K562 (cell line): ENCODE data around the gene ZFR2. TPM values are rescaled to one million over a fixed set of nuclear protein-coding genes. Genes with fewer than 3 reads are reported as not detected.

Experiments
- ATAC-seq: fragments of 200-7000 bp; cut with Tn5 transposase; 3 replicates; pipeline ENCODE4 v1.9.1; 2020; ENCODE audit warnings: moderate library complexity
- BruUV-seq: library from RNA; stranded (reverse); fragments of 400-500 nt; replicated peaks from 2 replicates; lab custom pipeline; 2021; lab: Mats Ljungman, UMichigan
- CTCF ChIA-PET: fragments of 300-600 bp; formaldehyde crosslinking; extraction: SDS; loops from one replicate; lab custom pipeline; 2021; ENCODE audit warnings: low intra/inter-chr PET ratio; lab: Yijun Ruan, JAX
- POLR2A ChIA-PET: fragments of 300-600, 350-650 bp; sonication (Branson Sonifier 250); formaldehyde crosslinking; extraction: SDS; loops from one replicate; lab custom pipeline; 2021; ENCODE audit warnings: antibody characterized with exemption, inconsistent platforms; lab: Yijun Ruan, JAX
- DNase-seq, 4 experiments: peaks; one replicate each; pipeline versions ENCODE4 v3.0.0 to v3.0.0-alpha.2; 2011 to 2018; ENCODE audit warnings: low spot score in 3 of 4, mixed read lengths in 3 of 4; ENCODE audit errors: extremely low read depth in 1 of 4
- FAIRE-seq: peaks from 2 replicates; lab custom pipeline; 2011; peaks lifted over from hg19 to GRCh38; lab: Jason Lieb, UNC
- H2AFZ ChIP-seq: 2 replicates; pipeline ENCODE4 v1.6.0; 2011; ENCODE audit warnings: low read depth, low read length, control low read depth, inconsistent platforms
- H3K27ac ChIP-seq: fragments of 200-600 bp; 3 replicates; pipeline ENCODE4 v1.8.0; 2011; ENCODE audit warnings: low read depth, mild to moderate bottlenecking, control low read depth, inconsistent platforms, low read length, moderate library complexity, mixed read lengths; ENCODE audit errors: extremely low read depth
- H3K27me3 ChIP-seq, 2 experiments: fragments of 300-600 bp in 1 of 2; 2 replicates in 1 of 2; 3 replicates in 1 of 2; pipeline versions ENCODE4 v1.6.0 to v1.8.0; 2011; ENCODE audit warnings: inconsistent platforms in 2 of 2, low read length in 2 of 2, mild to moderate bottlenecking in 1 of 2, mixed read lengths in 1 of 2, moderate library complexity in 1 of 2; ENCODE audit not compliant: control insufficient read depth in 2 of 2, insufficient read depth in 2 of 2
- H3K36me3 ChIP-seq: fragments of 300-600 bp; 3 replicates; pipeline ENCODE4 v1.8.0; 2011; ENCODE audit warnings: mild to moderate bottlenecking, low read length, inconsistent platforms; ENCODE audit not compliant: control insufficient read depth, insufficient read depth
- H3K4me1 ChIP-seq, 2 experiments: fragments of 200-600 bp in 1 of 2; replicated peaks in 1 of 2; 2 replicates in 1 of 2; 3 replicates in 1 of 2; pipeline versions ENCODE4 v1.5.1 to v1.8.0; 2011; ENCODE audit warnings: inconsistent platforms in 2 of 2, low read length in 2 of 2, mild to moderate bottlenecking in 1 of 2, mixed read lengths in 1 of 2, moderate library complexity in 1 of 2; ENCODE audit not compliant: control insufficient read depth in 2 of 2, insufficient read depth in 2 of 2
- H3K4me2 ChIP-seq: 2 replicates; pipeline ENCODE4 v1.6.1; 2011; ENCODE audit warnings: low read length, control low read depth, inconsistent platforms, mixed read lengths; ENCODE audit not compliant: insufficient read depth
- H3K4me3 ChIP-seq: fragments of 200-600 bp; sonication (generic), shearing (Covaris generic); 2 replicates; pipeline ENCODE4 v1.5.1; 2016; ENCODE audit warnings: control low read depth, inconsistent platforms
- H3K79me2 ChIP-seq: fragments of 200-600 bp; 3 replicates; pipeline ENCODE4 v1.8.0; 2011; ENCODE audit warnings: low read length, inconsistent platforms; ENCODE audit not compliant: control insufficient read depth, insufficient read depth
- H3K9ac ChIP-seq, 2 experiments: 2 replicates each; pipeline versions ENCODE4 v1.6.0 to v1.6.1; 2011; ENCODE audit warnings: low read depth in 2 of 2, low read length in 2 of 2, control low read depth in 1 of 2, inconsistent platforms in 1 of 2, mild to moderate bottlenecking in 1 of 2, mixed read lengths in 1 of 2; ENCODE audit not compliant: insufficient read depth in 1 of 2
- H3K9me1 ChIP-seq: one replicate; pipeline ENCODE4 v1.6.0; 2011; ENCODE audit warnings: inconsistent platforms, mild to moderate bottlenecking, low read length, moderate library complexity; ENCODE audit not compliant: control insufficient read depth, insufficient read depth
- H3K9me3 ChIP-seq: replicated peaks from 2 replicates; pipeline ENCODE4 v1.5.1; 2011; ENCODE audit warnings: low read depth, low read length, inconsistent platforms; ENCODE audit not compliant: control insufficient read depth, insufficient read depth
- H4K20me1 ChIP-seq: replicated peaks from 2 replicates; pipeline ENCODE4 v1.6.1; 2011; ENCODE audit warnings: low read length, inconsistent platforms, mixed read lengths; ENCODE audit not compliant: control insufficient read depth, insufficient read depth
- BRD4 ChIP-seq: fragments of 200-600 bp; sonication (generic); IDR thresholded peaks from 2 replicates; pipeline ENCODE4 v1.6.1; 2017; ENCODE audit warnings: inconsistent platforms
- CBX1 ChIP-seq: sonication (generic); IDR thresholded peaks from 2 replicates; pipeline ENCODE4 v1.6.1; 2016; ENCODE audit warnings: antibody characterized with exemption, low read depth, mild to moderate bottlenecking
- CHD4 ChIP-seq: fragments of 200-600 bp; sonication (generic); IDR thresholded peaks from 3 replicates; pipeline ENCODE4 v1.6.1; 2012; ENCODE audit warnings: low read depth, mild to moderate bottlenecking, mixed read lengths, low read length, inconsistent platforms; ENCODE audit not compliant: insufficient read depth, insufficient replicate concordance, poor library complexity, severe bottlenecking
- CXXC5 ChIP-seq: fragments of 250-450 bp; sonication (Bioruptor Pico); IDR thresholded peaks from 2 replicates; pipeline ENCODE4 v1.8.0; 2022; ENCODE audit warnings: inconsistent platforms, mild to moderate bottlenecking, moderate library complexity
- HDGF ChIP-seq: fragments of 450-650 bp; IDR thresholded peaks from 2 replicates; pipeline ENCODE4 v1.6.1; 2016
- NCOA2 ChIP-seq, 2 experiments: fragments of 450-650 bp; IDR thresholded peaks; 2 replicates each; pipeline ENCODE4 v1.6.1; 2018; ENCODE audit warnings: mild to moderate bottlenecking in 2 of 2, moderate library complexity in 1 of 2; ENCODE audit not compliant: partially characterized antibody in 2 of 2
- NCOR1 ChIP-seq: fragments of 450-650 bp; IDR thresholded peaks from 2 replicates; pipeline ENCODE4 v1.6.1; 2016; ENCODE audit warnings: mild to moderate bottlenecking, moderate library complexity
- PHF8 ChIP-seq: fragments of 200-600 bp; sonication (generic); IDR thresholded peaks from 2 replicates; pipeline ENCODE4 v1.6.1; 2012; ENCODE audit warnings: mixed run types, mild to moderate bottlenecking, inconsistent platforms, low read length, moderate library complexity, borderline replicate concordance
- RBM39 ChIP-seq: fragments of 200-400 bp; formaldehyde crosslinking; optimal IDR thresholded peaks from 2 replicates; pipeline ENCODE3; 2018; ENCODE audit warnings: low read depth, low read length
- RCOR1 ChIP-seq, 2 experiments: IDR thresholded peaks; 2 replicates each; pipeline ENCODE4 v1.6.1; 2012; ENCODE audit warnings: low read depth in 2 of 2, low read length in 2 of 2, borderline replicate concordance in 1 of 2, improper control_type of control experiment in 1 of 2
- TBP ChIP-seq: optimal IDR thresholded peaks from 2 replicates; pipeline ENCODE3; 2011; ENCODE audit warnings: low read depth, low read length, improper control_type of control experiment
- TFAM ChIP-seq: fragments of 250-450 bp; sonication (Bioruptor Pico); conservative IDR thresholded peaks from 2 replicates; pipeline ENCODE4 v1.5.0; 2021; ENCODE audit warnings: mild to moderate bottlenecking, moderate library complexity
- ZNF121 ChIP-seq: sonication (generic); formaldehyde crosslinking; conservative IDR thresholded peaks from 2 replicates; pipeline ENCODE4 v1.8.0; 2022; ENCODE audit warnings: missing genetic modification reagents
- ZNF766 ChIP-seq: fragments of 200-800 bp; sonication (Bioruptor generic); conservative IDR thresholded peaks from 2 replicates; pipeline ENCODE4 v1.6.1; 2016; ENCODE audit warnings: missing genetic modification characterization, missing compliant biosample characterization
- WGBS: fragments of 100-300 bp; shearing (Covaris generic); methylation state at CpG from one replicate; pipeline ENCODE4 v1.1.6; 2016; ENCODE audit warnings: low coverage, mixed read lengths; ENCODE audit not compliant: insufficient coverage; ENCODE audit errors: missing lambda C conversion rate; 5-methylcytosine and 5-hydroxymethylcytosine counted together
- in situ Hi-C: fragments of 300-500 bp; cut with MboI; formaldehyde crosslinking; loops from 4 replicates; pipeline ENCODE4 v1.15.0; 2018; ENCODE audit warnings: inconsistent platforms, mixed read lengths
- intact Hi-C: fragments of 100-400 bp; cut with micrococcal nuclease; formaldehyde crosslinking; loops from 2 replicates; pipeline ENCODE4 v1.14.2; 2022
- polyA plus RNA-seq, 8 experiments: library from polyadenylated mRNA; depleted of rRNA in 4 of 8; stranded (reverse) in 5 of 8; unstranded in 3 of 8; fragments of >200 nt; fragmentation: Nextera tagmentation in 2 of 8; fragmentation: Illumina TruSeq in 1 of 8; extraction: Ambion mirVana in 2 of 8; extraction: Trizol in 1 of 8; gene quantifications; 2 replicates each; pipeline versions ENCODE4 v1.2.1 to v1.2.3, GENCODE V29; 2011 to 2014; ENCODE audit warnings: inconsistent platforms in 1 of 8, missing spikeins in 1 of 8
- total RNA-seq, 7 experiments: library from RNA; depleted of rRNA in 6 of 7; stranded (reverse); fragments of >200 nt in 6 of 7; fragmentation: Illumina TruSeq in 2 of 7; extraction: Trizol in 2 of 7; gene quantifications; 2 replicates each; pipeline versions ENCODE4 v1.2.1 to v1.2.3, GENCODE V29; 2011 to 2021; ENCODE audit warnings: low replicate concordance in 1 of 7
- TF ChIP-seq, protein P1 (sequence below): fragments of 450-650 bp; IDR thresholded peaks from 2 replicates; pipeline ENCODE4 v1.6.1; 2017; ENCODE audit warnings: mild to moderate bottlenecking, moderate library complexity
- TF ChIP-seq, protein P2 (sequence below): sonication (generic); formaldehyde crosslinking; IDR thresholded peaks from 2 replicates; pipeline ENCODE4 v1.9.0; 2022; ENCODE audit warnings: mild to moderate bottlenecking, missing genetic modification reagents
- TF ChIP-seq, protein P3 (sequence below): fragments of 450-650 bp; formaldehyde crosslinking; IDR thresholded peaks from 2 replicates; pipeline ENCODE4 v1.4.0; 2022; ENCODE audit warnings: mild to moderate bottlenecking, moderate library complexity
- TF ChIP-seq, protein P4 (sequence below), 2 experiments: IDR thresholded peaks; 2 replicates each; pipeline ENCODE4 v1.6.1; 2011; ENCODE audit warnings: borderline replicate concordance in 1 of 2, control low read depth in 1 of 2, low read depth in 1 of 2, low read length in 1 of 2, mild to moderate bottlenecking in 1 of 2, mixed read lengths in 1 of 2, moderate library complexity in 1 of 2; ENCODE audit not compliant: insufficient read depth in 1 of 2, insufficient read length in 1 of 2, poor library complexity in 1 of 2, severe bottlenecking in 1 of 2; ENCODE audit errors: extremely low read depth in 1 of 2

Gene ZFR2
- total and polyA plus RNA-seq, 9 of the 15 experiments (the other 6 are each of a cell fraction or from before 2014, with no cell fraction given): 0.03 to 0.59 (median 0.07) TPM; not detected in 6

DNA sequence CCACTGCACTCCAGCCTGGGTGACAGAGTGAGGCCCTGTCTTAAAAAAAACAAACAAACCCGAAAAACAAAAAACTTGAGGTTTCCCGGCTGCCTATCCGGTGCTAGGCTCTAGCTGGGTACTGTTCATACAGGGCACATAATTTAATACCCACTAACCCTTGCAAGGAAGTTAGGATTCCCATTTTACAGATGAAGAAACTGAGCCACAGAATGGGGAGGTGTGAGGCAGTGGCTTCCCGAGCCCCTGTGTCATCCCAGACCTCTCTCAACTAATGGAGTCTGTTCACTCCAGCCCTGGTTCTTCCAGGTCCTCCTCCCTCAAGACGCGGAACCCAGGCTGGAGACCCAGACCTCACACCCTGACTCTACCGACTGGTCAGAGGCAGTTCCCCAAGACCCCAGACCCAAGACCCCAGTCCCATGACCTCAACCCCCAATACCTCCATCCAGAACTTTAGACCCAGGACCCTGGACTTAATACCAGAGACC lies 107.9 kb downstream of the ZFR2 start:
- Histone ChIP-seq H2AFZ (peak overlapping the region; percentile 100), H4K20me1 (no peaks in the 10 kb centered on the region), H3K9ac (peak overlapping the region; percentile 97 to 100), H3K4me3 (peak overlapping the region; percentile 100), H3K36me3 (peaks cover 26% of the 10 kb centered on the region; the same call in 2 of the 3 replicates), H3K9me3 (no peaks in the 10 kb centered on the region), H3K27me3 (no peaks in the 10 kb centered on the region), H3K9me1 (no peaks in the 10 kb centered on the region), H3K4me1 (peaks cover 8 to 25% of the 10 kb centered on the region in 2 experiments; a peak in 4 of 5 replicates), H3K4me2 (peak overlapping the region; percentile 97), H3K79me2 (peaks cover 26% of the 10 kb centered on the region), H3K27ac (peak overlapping the region; percentile 99)
- in situ Hi-C loops: no loop called here
- peak in 3 of 4 experiments; percentile 29 to 39 (median 34) for DNase-seq
- CTCF ChIA-PET: no interaction called here
- 24% methylated on average over 7 of the region's 7 CpGs for WGBS
- FAIRE-seq: no peak
- intact Hi-C loops: no loop called here
- ATAC-seq: no peak
- BruUV-seq: TSS peak; percentile 61
- POLR2A ChIA-PET: interaction anchor here (0.6 to 4.0 kb wide), 3 partner anchors 12 to 775 kb away, joined by 3 to 48 read pairs (median 4); partner anchors contain the start of gene RAX2
- TF ChIP-seq BRD4: no peak
- peak; percentile 3; the same call in 1 of the 2 replicates for TF ChIP-seq ZNF121 (CRISPR knock-in tag)
- 0 out of 2 replicates have a peak, but pooled peaks have one; percentile 65 for TF ChIP-seq CBX1
- peak in 1 of 2 experiments; percentile 80; a peak in 2 of 4 replicates for TF ChIP-seq RCOR1 (IDR thresholded peaks at IDR 0.05; ENCODE audit: borderline replicate concordance in 1 of 2, low read depth in 2 of 2, low read length in 2 of 2)
- peak; percentile 44 for TF ChIP-seq CHD4
- TF ChIP-seq HDGF: 0 out of 2 replicates have a peak, but pooled peaks have one; percentile 57
- no peak for TF ChIP-seq RBM39
- TF ChIP-seq, protein P1, sequence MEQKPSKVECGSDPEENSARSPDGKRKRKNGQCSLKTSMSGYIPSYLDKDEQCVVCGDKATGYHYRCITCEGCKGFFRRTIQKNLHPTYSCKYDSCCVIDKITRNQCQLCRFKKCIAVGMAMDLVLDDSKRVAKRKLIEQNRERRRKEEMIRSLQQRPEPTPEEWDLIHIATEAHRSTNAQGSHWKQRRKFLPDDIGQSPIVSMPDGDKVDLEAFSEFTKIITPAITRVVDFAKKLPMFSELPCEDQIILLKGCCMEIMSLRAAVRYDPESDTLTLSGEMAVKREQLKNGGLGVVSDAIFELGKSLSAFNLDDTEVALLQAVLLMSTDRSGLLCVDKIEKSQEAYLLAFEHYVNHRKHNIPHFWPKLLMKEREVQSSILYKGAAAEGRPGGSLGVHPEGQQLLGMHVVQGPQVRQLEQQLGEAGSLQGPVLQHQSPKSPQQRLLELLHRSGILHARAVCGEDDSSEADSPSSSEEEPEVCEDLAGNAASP: no peak
- no peak for TF ChIP-seq ZNF766
- TF ChIP-seq, protein P2, sequence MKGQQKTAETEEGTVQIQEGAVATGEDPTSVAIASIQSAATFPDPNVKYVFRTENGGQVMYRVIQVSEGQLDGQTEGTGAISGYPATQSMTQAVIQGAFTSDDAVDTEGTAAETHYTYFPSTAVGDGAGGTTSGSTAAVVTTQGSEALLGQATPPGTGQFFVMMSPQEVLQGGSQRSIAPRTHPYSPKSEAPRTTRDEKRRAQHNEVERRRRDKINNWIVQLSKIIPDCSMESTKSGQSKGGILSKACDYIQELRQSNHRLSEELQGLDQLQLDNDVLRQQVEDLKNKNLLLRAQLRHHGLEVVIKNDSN: no peak
- TF ChIP-seq, protein P3, sequence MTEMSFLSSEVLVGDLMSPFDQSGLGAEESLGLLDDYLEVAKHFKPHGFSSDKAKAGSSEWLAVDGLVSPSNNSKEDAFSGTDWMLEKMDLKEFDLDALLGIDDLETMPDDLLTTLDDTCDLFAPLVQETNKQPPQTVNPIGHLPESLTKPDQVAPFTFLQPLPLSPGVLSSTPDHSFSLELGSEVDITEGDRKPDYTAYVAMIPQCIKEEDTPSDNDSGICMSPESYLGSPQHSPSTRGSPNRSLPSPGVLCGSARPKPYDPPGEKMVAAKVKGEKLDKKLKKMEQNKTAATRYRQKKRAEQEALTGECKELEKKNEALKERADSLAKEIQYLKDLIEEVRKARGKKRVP (CRISPR knock-in tag): no peak
- TF ChIP-seq, protein P4, sequence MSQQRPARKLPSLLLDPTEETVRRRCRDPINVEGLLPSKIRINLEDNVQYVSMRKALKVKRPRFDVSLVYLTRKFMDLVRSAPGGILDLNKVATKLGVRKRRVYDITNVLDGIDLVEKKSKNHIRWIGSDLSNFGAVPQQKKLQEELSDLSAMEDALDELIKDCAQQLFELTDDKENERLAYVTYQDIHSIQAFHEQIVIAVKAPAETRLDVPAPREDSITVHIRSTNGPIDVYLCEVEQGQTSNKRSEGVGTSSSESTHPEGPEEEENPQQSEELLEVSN (IDR thresholded peaks at IDR 0.05; ENCODE audit: borderline replicate concordance in 1 of 2, extremely low read depth in 1 of 2, insufficient read depth in 1 of 2, insufficient read length in 1 of 2, low read depth in 1 of 2, low read length in 1 of 2, poor library complexity in 1 of 2, severe bottlenecking in 1 of 2): no peak
- TF ChIP-seq NCOR1: no peak
- TF ChIP-seq TBP: no peak
- no peak for TF ChIP-seq TFAM (CRISPR knock-in tag)
- no peak for TF ChIP-seq NCOA2 (IDR thresholded peaks at IDR 0.05; ENCODE audit: partially characterized antibody in 2 of 2)
- no peak for TF ChIP-seq PHF8
- TF ChIP-seq CXXC5 (CRISPR knock-in tag): no peak
